G401 (cell line): ENCODE data around the gene ZDHHC24. TPM values are rescaled to one million over a fixed set of nuclear protein-coding genes. Genes with fewer than 3 reads are reported as not detected.
"Not testable (repeated sequence)": the region's sequence is repeated elsewhere in the genome, so short reads cannot be mapped to it uniquely, and the experiment has no call there.

Source experiments
- DNase-seq: peaks from one replicate; pipeline ENCODE4 v3.0.0-alpha.2; 2015; ENCODE audit warnings: low spot score
- in situ Hi-C: cut with HindIII; loops from 2 replicates; pipeline ENCODE4 v1.10.0; 2016; ENCODE audit warnings: low sequenced_read_pairs, mixed read lengths
- total RNA-seq: library from RNA; depleted of rRNA; stranded (reverse); fragments of >200 nt; shearing (Covaris generic); gene quantifications from 2 replicates; pipeline ENCODE4 v1.2.3, GENCODE V29; 2014

Gene ZDHHC24
- total RNA-seq, 1 experiment from 2014 or later = 35.3 TPM

GRCh38 chr11:66548774-66549630, 3.2 kb upstream of the ZDHHC24 start:
- in situ Hi-C loops = no loop called here
- DNase-seq = no peak

- DNase-seq = no peak
- in situ Hi-C loops = no loop called here
These were observed 2.2 kb upstream of the ZDHHC24 start for GRCh38 chr11:66548041-66548440.

GRCh38 chr11:66547662-66548009, 1.8 kb upstream of the ZDHHC24 start:
- in situ Hi-C loops = no loop called here

GRCh38 chr11:66546966-66547661, 1.3 kb upstream of the ZDHHC24 start:
- in situ Hi-C loops = no loop called here
- no peak for DNase-seq

More at GRCh38 chr11:66547662-66548009, 1.8 kb upstream of the ZDHHC24 start:
- no peak for DNase-seq

GRCh38 chr11:66546368-66546965, 619 bp upstream of the ZDHHC24 start, which contains the start of gene ACTN3:
TSS of gene ACTN3 (plus strand) at chr11:66546903. CDS start at chr11:66546938, 35 bp downstream.
- in situ Hi-C loops = no loop called here
- peak; percentile 42 for DNase-seq

GRCh38 chr11:66544952-66545351, 896 bp downstream of the ZDHHC24 start:
- DNase-seq, in situ Hi-C loops: not testable (repeated sequence)

- in situ Hi-C loops = no loop called here
These were observed 2.4 kb downstream of the ZDHHC24 start for GRCh38 chr11:66543263-66544107.

GRCh38 chr11:66542362-66542761, 3.5 kb downstream of the ZDHHC24 start:
- in situ Hi-C loops = no loop called here
- DNase-seq = no peak

More at GRCh38 chr11:66543263-66544107, 2.4 kb downstream of the ZDHHC24 start:
- DNase-seq = peak; percentile 39

- in situ Hi-C loops = no loop called here
- no peak for DNase-seq
These were observed 4.0 kb downstream of the ZDHHC24 start for GRCh38 chr11:66541892-66542291.

- DNase-seq, in situ Hi-C loops: not testable (repeated sequence)
These were observed 5.2 kb downstream of the ZDHHC24 start for GRCh38 chr11:66540598-66540997.

- in situ Hi-C loops = no loop called here
- DNase-seq = no peak
These were observed 6.0 kb downstream of the ZDHHC24 start for GRCh38 chr11:66539870-66540213.

- no peak for DNase-seq
- in situ Hi-C loops = no loop called here
These were observed 6.5 kb downstream of the ZDHHC24 start for GRCh38 chr11:66539170-66539869.

- in situ Hi-C loops = no loop called here
- no peak for DNase-seq
These were observed 13.1 kb downstream of the ZDHHC24 start for GRCh38 chr11:66532784-66533183.

GRCh38 chr11:66531841-66532240, 14.0 kb downstream of the ZDHHC24 start:
- DNase-seq = no peak
- in situ Hi-C loops = no loop called here

GRCh38 chr11:66530927-66531709, 14.7 kb downstream of the ZDHHC24 start:
- in situ Hi-C loops = no loop called here
- DNase-seq = no peak

- in situ Hi-C loops = no loop called here
These were observed 16.2 kb downstream of the ZDHHC24 start for GRCh38 chr11:66529655-66530054.

GRCh38 chr11:66529069-66529468, 16.8 kb downstream of the ZDHHC24 start:
- in situ Hi-C loops = no loop called here
- DNase-seq = no peak

More at GRCh38 chr11:66529655-66530054, 16.2 kb downstream of the ZDHHC24 start:
- DNase-seq = no peak
